Smooth muscle cell of the brain vasculature (primary cell): ENCODE results near the gene BUD23.
"Not testable (repeated sequence)": the region's sequence is repeated elsewhere in the genome, so short reads cannot be mapped to it uniquely, and the experiment has no call there.

ENCODE experiments used
- DNase-seq: peaks from one replicate; pipeline ENCODE4 v3.0.0-alpha.2; 2012; ENCODE audit warnings: low read depth, low spot score

Gene BUD23

GRCh38 chr7:73700581-73701134 lies 17.3 kb downstream of the BUD23 start:
- no peak for DNase-seq

GRCh38 chr7:73701357-73701995 lies 18.1 kb downstream of the BUD23 start:
- DNase-seq, result no peak

GRCh38 chr7:73702226-73702625 lies 18.8 kb downstream of the BUD23 start:
- no peak for DNase-seq

GRCh38 chr7:73702665-73703064 lies 19.3 kb downstream of the BUD23 start:
- DNase-seq, result no peak

GRCh38 chr7:73703225-73703624 lies 19.8 kb downstream of the BUD23 start:
- DNase-seq, result no peak

- no peak for DNase-seq
Measured at GRCh38 chr7:73703757-73704639, 20.6 kb downstream of the BUD23 start.

- no peak for DNase-seq
Measured at GRCh38 chr7:73704640-73705550, 21.5 kb downstream of the BUD23 start.

GRCh38 chr7:73705551-73705920 lies 22.1 kb downstream of the BUD23 start:
- no peak for DNase-seq

- DNase-seq, result no peak
Measured at GRCh38 chr7:73706126-73707044, 23.0 kb downstream of the BUD23 start.

- no peak for DNase-seq
Measured at GRCh38 chr7:73707045-73707631, 23.7 kb downstream of the BUD23 start.

- DNase-seq, result no peak
Measured at GRCh38 chr7:73708961-73709549, 25.7 kb downstream of the BUD23 start.

GRCh38 chr7:73712773-73713172 lies 29.4 kb downstream of the BUD23 start:
- DNase-seq, result no peak

GRCh38 chr7:73713319-73713718 lies 29.9 kb downstream of the BUD23 start:
- DNase-seq, result not testable (repeated sequence)

GRCh38 chr7:73715648-73716317 lies 32.4 kb downstream of the BUD23 start:
- peak; percentile 78 for DNase-seq

GRCh38 chr7:73716318-73716890 lies 33.0 kb downstream of the BUD23 start:
- no peak for DNase-seq

- no peak for DNase-seq
Measured at GRCh38 chr7:73717025-73717807, 33.8 kb downstream of the BUD23 start.

GRCh38 chr7:73717991-73718405 lies 34.6 kb downstream of the BUD23 start:
- DNase-seq, result no peak

GRCh38 chr7:73718438-73718881 lies 35.1 kb downstream of the BUD23 start:
- DNase-seq, result no peak
